HG02610 (cell line): ENCODE measurements around the gene XRCC1.

Experiments
- ATAC-seq: cut with Tn5 transposase; IDR thresholded peaks from one replicate; pipeline ENCODE4 v1.9.1; 2021; ENCODE audit warnings: mild to moderate bottlenecking, moderate library complexity; ENCODE audit not compliant: unreplicated experiment

XRCC1 gene, protein sequence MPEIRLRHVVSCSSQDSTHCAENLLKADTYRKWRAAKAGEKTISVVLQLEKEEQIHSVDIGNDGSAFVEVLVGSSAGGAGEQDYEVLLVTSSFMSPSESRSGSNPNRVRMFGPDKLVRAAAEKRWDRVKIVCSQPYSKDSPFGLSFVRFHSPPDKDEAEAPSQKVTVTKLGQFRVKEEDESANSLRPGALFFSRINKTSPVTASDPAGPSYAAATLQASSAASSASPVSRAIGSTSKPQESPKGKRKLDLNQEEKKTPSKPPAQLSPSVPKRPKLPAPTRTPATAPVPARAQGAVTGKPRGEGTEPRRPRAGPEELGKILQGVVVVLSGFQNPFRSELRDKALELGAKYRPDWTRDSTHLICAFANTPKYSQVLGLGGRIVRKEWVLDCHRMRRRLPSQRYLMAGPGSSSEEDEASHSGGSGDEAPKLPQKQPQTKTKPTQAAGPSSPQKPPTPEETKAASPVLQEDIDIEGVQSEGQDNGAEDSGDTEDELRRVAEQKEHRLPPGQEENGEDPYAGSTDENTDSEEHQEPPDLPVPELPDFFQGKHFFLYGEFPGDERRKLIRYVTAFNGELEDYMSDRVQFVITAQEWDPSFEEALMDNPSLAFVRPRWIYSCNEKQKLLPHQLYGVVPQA

DNA sequence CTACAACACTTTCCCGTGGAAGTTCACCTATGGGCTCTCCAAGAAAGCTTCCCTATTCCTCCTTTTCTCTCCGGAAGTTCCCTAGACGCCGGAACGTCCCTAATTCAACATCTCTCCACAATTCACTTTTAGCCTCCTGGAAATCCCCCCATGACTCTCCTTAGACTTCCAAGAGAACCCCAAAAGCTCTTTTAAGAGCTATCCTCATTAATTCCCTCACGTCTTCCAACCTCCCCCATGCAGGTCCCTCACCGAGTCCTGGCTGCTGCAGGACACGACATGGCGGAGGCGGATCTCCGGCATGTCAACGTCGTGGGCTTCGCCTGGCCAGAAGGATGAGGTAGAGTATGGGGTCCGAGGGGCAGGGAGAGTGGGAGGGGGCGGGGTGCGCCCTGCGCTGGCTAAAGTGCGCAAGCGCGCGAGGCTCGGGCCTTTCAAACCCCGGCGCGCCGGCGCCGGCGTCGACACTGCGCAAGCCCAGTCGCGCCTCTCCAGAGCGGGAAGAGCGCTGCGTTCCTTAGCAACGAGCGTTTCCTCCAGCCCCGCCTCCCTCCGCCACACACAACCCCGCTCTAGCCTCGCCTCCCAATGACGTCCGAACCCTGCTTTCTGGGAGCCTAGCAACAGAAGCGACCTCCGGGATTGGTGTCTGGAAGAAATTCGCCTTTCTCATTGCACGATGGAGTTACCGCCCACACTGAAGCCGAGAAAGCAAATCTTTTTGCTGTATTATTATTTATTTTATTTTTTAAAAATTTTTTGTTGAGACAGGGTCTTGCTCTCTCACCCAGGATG, at the start of gene XRCC1, which contains the start of gene PINLYP:
XRCC1 (minus strand) TSS at position 372 of the 795 bp plus-strand sequence; CDS start at position 303, 69 bp downstream.
PINLYP (plus strand) TSS at position 646 of the 795 bp plus-strand sequence. CDS start 1,391 bp downstream, outside the sequence.
- ATAC-seq, result peak; percentile 97

DNA sequence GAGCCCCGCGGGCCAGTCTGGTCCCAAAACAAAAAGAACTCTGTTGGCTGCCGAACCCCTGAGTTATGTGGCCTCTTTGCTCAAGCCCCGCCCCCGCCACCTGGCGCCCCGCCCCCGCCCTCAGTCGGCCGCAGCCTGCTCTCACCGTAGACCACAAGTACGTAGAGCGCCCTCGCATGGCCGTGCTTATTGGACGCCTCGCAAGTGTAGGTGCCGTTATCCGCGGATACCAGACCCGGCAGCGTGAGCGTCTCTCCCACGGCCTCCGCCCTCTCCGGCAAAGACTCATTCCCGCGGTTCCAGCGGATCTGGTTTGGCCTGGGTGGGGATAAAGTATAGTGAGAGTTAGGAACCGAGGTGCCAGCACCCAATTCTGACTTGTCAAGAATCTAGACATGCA, 49.6 kb upstream of the XRCC1 start:
- ATAC-seq, result no peak

DNA sequence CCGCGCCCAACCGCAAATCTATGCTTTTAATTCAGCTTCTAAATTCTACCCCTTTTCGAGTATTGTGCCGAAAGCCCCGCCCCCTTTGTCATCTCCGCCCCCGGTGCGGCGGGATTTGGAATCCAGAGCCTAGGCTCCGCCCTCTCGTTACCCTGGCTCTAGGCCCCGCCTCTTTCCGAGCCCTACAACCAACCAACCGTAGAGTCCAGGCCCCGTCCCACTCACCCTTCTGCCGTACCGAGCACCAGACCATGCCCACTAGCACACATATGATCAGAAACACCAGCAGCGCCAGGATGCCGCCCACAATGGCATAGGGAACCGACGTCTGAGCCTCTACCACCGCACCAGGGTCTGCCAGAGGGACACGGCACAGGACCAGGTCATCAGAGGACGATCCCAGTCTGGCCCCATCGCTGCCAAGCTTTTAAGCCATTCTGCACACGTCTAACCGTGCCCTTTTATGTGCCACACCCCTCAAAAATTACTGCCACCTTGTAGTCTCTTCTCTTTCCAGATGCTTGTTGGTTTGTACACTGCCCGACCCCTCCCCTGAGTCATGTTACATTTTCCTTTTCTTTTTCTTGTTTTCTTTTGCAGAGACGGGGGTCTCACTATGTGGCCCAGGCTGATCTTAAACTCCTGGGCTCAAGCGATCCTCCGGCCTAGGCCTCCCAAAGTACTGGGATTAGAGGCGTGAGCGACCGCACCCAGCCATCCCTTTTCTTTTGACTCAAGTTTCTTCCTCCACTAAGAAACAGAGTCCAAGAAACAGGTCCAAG, 48.8 kb upstream of the XRCC1 start:
- ATAC-seq, result no peak

DNA sequence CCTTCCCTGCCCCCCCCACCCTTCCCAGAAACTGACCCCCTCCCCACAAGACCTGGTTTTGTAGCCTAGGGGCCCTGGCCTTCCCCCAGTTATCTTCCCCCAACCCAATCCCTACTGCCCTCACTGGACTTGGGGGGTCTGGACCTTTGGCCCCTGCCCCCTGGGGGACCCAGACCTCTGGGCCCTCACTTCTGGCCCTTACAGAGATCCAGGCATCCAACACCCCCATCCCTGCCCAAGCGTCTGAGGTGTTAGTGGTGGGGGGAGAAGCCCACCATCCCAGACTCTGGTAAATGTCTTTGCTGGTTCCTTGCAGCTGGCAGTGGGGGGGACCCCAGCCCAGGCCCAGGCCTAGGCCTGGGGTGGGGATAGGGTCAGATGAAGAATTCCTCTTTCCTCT, 47.6 kb upstream of the XRCC1 start:
- ATAC-seq, result no peak

DNA sequence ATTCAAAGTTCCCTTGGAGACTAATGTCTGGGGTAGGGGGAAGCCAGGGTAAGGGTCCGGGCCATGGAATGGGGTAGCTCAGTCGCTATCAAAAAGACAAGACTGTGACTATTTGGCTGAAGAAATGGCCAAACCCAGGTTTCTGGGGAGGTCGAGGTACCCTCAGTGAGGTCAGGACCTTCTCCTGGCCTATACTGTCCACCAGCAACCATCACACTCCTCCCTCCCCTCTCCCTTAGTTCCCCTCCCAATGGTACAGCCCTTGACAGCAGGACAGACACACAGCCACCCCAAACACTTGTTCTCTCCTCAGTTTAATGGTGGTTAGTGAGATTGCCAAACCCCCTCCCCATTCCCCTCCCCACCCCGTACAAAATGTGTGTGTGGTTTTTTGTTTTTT, 46.7 kb upstream of the XRCC1 start:
- ATAC-seq, result no peak

DNA sequence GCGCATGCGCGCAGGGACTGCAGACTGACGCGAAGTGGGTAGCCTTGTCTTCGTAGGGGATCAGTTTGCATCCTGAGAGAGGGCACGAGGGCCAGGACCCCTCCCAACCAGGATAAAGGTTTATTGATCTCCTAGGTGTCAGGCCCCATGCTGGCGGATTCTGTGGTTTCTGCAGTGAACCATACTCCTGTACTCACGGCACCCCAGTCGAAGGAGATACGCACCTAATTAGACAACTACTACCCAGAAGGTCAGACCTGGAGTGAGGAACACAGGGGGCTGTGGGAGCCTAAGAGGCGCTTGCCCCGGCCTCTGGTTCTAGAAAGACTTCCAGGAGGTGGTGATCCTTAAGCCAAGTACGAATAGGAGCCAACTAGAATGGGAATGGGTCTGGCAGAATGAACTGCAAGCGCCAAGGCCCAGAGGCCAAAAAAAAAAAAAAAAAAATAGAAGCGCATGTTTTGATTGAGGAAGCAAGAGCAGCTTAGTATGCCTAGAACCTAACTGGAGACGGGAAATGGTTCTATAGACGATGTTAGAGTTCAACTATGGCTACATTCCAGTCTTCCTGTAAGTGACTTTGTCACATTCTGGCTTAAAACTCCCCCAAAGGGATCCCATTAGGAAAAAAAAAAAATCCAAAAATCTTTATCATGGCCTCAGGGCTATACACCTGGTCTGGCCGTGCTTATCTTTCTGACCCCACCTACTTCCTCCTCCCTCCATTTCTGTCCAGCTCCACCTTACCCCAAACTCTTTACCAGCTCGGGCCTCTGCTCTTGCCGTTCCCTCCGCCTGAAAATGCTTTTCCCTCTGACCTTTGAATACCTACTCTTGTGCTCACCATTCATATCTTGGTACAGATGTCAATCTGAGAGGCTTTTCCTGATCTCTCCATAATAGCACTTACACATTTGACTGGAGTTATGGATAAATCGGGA, 45.0 kb upstream of the XRCC1 start:
- no peak for ATAC-seq

DNA sequence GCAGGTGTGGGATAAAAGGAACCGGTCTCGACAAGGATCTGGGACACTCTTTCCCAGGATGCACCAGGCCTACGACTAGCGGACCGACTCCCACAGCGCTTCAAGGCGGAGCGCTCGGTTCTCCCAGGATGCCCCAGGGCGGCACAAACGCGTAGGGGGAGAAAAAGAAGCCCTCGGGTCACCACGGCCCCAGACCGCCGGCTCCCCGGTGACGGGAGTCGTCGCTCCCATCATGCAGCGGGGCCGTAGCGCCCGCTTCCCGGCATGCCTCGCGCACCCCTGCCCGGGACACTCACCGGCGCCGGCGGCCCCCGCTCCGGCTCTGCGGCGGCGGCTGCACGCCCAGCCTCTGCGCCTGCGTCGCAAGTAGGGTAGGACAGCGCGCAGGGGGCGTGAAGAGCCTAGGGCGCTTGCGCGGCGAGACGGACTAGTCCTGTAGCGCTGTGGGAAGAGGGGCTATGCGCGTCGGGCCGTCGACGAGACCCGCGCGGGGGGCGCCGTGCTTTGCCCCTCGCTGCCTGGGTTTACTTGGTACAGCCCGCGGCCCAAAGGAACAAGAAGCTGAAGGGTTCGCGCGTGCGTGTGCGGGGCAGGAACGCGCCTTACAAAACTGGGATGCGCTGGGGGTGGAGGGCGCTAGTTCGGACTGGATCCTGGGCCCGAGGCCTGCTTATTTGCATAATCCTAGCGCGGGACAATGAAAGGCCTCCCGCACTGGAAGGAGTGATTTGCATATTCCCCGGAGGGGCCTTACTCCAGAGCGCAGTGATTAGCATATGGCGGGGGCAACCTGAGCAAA, 44.1 kb upstream of the XRCC1 start, which contains the start of gene ZNF428:
ZNF428 (minus strand) TSS at position 368 of the 799 bp plus-strand sequence. CDS start 5,325 bp downstream, outside the sequence.
- ATAC-seq, result peak; percentile 68

DNA sequence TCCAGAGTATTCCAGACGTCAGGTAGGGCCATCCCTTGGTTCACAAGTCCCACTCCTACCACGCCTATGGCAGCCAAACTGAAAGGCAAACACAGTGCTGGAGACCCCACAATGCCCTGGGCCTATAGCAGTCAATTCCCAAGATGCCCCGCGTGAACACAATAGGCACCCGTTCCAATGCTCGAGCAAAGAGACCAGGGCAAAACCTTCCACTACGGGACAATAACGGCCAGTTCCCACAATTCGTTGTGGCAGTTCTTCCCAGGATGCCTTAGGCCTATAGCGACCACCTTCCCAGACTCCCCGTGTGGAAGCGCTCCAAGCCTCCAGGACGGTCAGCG, 43.6 kb upstream of the XRCC1 start:
- peak; percentile 19 for ATAC-seq

DNA sequence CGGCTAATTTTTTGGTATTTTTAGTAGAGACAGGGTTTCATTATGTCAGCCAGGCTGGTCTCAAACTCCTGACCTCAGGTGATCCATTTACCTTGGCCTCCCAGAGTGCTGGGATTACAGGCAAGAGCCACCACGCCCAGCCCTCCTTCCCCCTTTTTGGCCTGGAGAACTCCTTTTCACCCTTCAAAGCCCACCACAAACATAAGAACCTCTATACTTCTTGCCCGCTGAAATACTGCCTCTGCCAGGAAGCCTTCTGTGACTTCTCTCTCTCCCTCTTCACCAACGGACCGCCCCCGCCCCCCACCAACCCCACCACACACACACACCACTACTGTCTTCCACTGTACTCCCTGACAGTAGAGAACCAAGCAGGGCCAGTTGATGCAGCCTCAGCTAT, 41.6 kb upstream of the XRCC1 start:
- ATAC-seq, result no peak

DNA sequence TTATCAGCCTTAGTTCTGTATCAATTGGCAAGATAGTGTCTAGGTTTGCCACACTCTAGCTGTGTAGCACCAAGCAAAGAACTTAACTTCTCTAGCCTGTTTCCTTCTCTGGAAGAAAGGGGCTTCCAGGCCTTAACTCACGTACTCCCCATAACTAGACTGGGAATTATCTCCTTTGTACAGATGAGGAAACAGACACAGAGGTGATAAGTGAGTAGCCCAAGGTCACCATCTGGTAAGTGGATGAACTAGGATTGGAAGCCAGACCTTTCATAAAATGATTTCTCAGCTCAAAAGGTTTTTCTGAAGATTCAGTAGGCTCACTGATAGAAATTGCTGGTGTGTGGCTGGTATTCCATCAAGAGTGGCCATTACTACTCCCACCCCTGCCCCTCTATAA, 41.0 kb upstream of the XRCC1 start:
- no peak for ATAC-seq

DNA sequence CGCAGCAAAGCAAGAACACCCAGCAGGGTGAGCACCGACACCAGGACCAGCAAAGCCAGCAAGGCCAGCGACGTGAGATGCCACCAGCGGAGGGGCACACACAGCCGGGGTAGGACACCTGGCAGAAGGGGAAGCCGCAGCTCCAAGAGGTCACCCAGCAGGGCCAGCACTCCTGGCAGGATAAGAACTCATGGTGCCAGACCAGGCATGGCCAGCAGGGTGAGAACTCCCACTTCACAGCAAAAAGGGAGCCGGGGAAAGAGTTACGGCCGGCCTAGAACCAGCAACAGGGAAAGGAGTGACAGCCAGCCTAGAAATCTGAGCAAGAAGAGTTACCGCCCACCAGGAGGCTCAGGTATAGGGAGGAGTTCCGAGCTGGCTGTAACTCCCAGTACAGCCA, 37.0 kb upstream of the XRCC1 start:
- no peak for ATAC-seq

DNA sequence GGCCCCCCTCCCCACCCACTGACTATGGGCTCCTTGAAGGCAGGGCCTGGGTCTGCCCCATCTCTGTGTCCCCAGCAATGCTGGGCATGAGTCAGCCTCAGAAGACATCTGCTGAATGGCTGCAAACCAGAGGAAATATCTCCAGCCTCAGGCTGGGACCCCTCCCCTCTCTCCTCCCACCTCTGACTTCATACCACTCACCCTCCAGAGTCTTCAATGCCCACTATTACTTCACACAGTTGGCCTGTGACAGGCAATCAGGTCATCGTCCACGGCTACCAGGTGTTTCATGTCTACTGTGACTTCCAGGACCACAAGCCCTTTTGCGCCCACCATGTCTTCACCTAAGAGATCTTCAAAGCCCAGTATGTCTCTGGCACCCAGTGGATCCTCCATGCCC, 36.5 kb upstream of the XRCC1 start, which contains the start of gene SRRM5:
SRRM5 (plus strand) TSS at position 301 of the 400 bp plus-strand sequence; CDS start at position 335, 34 bp downstream.
- no peak for ATAC-seq

DNA sequence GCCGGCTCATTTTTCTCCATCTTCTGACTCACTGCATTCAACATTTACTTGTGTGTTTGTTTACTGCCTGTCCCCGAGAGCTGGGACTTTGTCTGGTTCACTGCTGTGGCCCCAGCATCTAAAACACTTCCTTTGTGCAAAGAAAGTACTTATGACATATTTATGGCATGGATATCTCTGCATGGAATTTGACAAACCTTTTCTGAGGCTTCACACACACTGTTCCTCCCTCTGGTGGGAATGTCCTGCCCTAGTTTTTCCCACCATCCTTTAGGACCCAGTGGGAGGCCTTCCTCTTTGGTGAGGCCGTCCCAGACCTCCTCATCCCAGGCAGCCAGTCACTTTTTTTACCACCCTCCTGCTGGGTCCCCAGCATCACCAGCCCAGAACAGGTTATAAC, 35.2 kb upstream of the XRCC1 start:
- no peak for ATAC-seq

DNA sequence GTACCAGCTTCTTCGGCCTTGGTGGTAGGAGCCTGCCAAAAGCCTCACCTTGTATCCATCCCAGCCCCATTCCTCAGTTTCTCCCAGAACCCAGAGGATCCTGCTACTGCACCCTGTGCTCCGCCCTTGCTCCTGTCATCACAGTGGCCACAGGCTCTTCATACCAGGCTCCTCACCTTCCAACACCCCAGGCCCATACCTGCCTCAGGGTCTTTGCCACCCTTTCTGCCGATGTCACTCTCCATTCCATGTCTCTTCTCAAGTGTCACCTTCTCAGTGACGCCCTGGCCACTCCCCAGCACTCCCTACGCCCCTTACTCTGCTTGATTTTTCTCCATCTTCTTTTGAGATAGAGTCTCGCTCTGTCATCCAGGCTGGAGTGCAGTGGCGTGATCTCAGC, 34.5 kb upstream of the XRCC1 start:
- no peak for ATAC-seq

DNA sequence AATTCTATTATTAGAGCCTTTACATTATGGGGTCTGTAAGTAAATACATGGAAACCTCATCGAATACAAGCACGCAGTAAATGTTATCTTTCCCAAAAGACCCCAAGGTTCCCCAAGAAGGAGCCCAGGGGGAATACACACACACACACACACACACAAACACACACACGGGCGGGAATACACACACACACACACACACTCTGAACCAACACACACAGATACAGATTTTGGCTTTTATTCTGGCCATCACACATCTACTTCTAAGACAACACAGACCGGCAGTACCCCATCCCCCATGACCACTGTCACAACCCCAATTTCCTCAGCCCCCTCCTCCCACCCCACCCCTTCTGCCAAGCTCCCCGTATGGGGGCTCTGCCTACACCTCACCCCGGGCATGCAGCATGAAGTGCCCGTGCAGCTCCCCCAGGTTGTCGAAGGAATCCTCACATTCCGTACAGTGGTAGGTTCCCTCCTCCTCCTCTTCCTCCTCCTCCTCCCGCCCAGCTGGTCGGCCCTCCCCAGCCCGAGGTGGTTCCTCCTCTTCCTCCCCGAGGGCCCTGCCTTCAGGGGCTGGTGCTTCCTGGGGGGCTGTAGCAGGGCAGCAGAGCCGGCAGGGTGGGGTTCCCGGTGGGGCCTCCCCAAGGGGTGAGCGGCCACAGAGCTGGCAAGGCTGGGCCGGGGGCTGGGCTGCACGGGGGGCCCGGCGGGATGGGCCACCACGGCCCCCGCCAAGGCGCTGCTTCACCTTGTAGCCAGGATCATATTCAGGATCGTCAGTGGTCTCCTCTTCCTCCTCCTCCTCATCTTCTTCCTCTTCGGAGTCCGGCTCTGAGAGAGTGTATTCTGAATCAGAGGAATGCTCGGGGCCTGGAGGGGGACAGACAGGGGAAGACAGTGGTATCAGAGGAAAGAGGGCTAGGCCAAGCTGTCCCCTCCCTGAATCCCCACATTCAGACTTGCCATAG, 32.2 kb upstream of the XRCC1 start:
- ATAC-seq, result no peak

DNA sequence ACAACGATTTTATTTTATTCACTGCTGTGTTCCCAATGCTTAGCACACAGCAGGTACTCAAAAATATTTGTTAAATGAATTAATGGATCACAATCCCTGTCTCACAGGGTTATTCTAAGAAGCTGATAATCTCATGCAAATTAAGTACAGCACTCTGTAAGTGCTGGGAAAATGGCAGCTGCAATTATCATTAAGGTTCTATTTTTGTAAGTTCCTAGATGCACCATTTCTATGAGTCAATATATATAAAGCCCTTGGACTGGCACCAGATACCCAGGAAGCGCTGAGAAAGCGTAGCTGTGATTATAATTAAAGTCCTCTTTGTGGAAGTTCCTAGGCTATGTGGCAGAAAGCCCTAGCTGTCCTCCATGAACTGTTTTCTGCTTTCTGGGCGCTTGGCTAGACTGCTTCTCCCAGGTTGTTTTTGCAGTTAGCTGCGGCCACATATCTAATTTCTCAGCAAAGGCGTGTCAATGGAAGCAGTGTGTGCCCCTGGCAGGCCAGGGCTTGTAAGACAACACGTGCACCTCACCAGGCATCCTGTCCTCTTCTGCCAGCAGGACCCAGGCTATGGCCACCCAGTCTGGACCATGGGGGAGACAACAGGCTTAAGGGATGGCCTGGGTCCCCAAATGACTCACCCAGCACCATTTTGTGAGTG, 31.4 kb upstream of the XRCC1 start:
- ATAC-seq, result no peak
